H1 (cell line): ENCODE data around the gene ARL6IP5. TPM values are rescaled to one million over a fixed set of nuclear protein-coding genes. Genes with fewer than 3 reads are reported as not detected.
A peak's percentile ranks its signal among the peaks of the same experiment; 100 is the strongest.

Experiments used
- BACH1 ChIP-seq: IDR thresholded peaks from 2 replicates; pipeline ENCODE4 v1.6.1; 2012; ENCODE audit warnings: low read length, improper control_type of control experiment
- BRCA1 ChIP-seq: IDR thresholded peaks from 2 replicates; pipeline ENCODE4 v1.6.1; 2012; ENCODE audit warnings: low read depth, low read length, improper control_type of control experiment
- CREB1 ChIP-seq: IDR thresholded peaks from 2 replicates; pipeline ENCODE4 v1.6.1; 2012; ENCODE audit warnings: inconsistent platforms
- CTBP2 ChIP-seq: IDR thresholded peaks from 2 replicates; pipeline ENCODE4 v1.7.0; 2011; ENCODE audit warnings: borderline replicate concordance, mild to moderate bottlenecking, moderate library complexity, mixed read lengths, low read length; ENCODE audit not compliant: insufficient read depth, insufficient read length
- CTCF ChIP-seq, 3 experiments: IDR thresholded peaks; 1 replicate in 2 of 3; 2 replicates in 1 of 3; pipeline versions ENCODE4 v1.5.1 to v1.6.1; 2011; ENCODE audit warnings: low read length in 3 of 3, mild to moderate bottlenecking in 3 of 3, inconsistent platforms in 2 of 3, low read depth in 1 of 3, moderate library complexity in 1 of 3; ENCODE audit not compliant: insufficient read depth in 1 of 3; ENCODE audit errors: control extremely low read depth in 1 of 3
- EGR1 ChIP-seq: IDR thresholded peaks from 2 replicates; pipeline ENCODE4 v1.6.1; 2011; ENCODE audit warnings: low read depth, low read length, borderline replicate concordance
- FOSL1 ChIP-seq: IDR thresholded peaks from 2 replicates; pipeline ENCODE4 v1.6.1; 2011; ENCODE audit warnings: mild to moderate bottlenecking, low read depth, low read length, moderate library complexity; ENCODE audit not compliant: insufficient read depth
- GABPA ChIP-seq: IDR thresholded peaks from 2 replicates; pipeline ENCODE4 v1.6.1; 2011; ENCODE audit warnings: mild to moderate bottlenecking, low read length, moderate library complexity, borderline replicate concordance; ENCODE audit not compliant: insufficient read depth
- JUND ChIP-seq: IDR thresholded peaks from 2 replicates; pipeline ENCODE4 v1.6.1; 2011; ENCODE audit warnings: mild to moderate bottlenecking, improper control_type of control experiment, low read length
- RBBP5 ChIP-seq: IDR thresholded peaks from 2 replicates; pipeline ENCODE4 v1.7.1; 2012; ENCODE audit warnings: low read depth, mild to moderate bottlenecking, inconsistent platforms, low read length, moderate library complexity, borderline replicate concordance
- RFX5 ChIP-seq: IDR thresholded peaks from 2 replicates; pipeline ENCODE4 v1.6.1; 2011; ENCODE audit warnings: low read depth, low read length, improper control_type of control experiment, borderline replicate concordance
- RNF2 ChIP-seq: fragments of 200-900, 300-1000 bp; sonication (generic); IDR thresholded peaks from 2 replicates; pipeline ENCODE4 v1.7.1; 2016; ENCODE audit warnings: borderline replicate concordance, low read depth, mild to moderate bottlenecking, antibody characterized with exemption, low read length; ENCODE audit not compliant: poor library complexity, severe bottlenecking; ENCODE audit errors: missing control alignments
- RXRA ChIP-seq: IDR thresholded peaks from 2 replicates; pipeline ENCODE4 v1.6.1; 2011; ENCODE audit warnings: low read depth, mild to moderate bottlenecking, low read length, moderate library complexity; ENCODE audit not compliant: insufficient read depth
- SIN3A ChIP-seq, 2 experiments: IDR thresholded peaks in 1 of 2; conservative IDR thresholded peaks in 1 of 2; 2 replicates each; pipeline ENCODE4 v1.6.1; 2011 to 2012; ENCODE audit warnings: low read length in 2 of 2, improper control_type of control experiment in 1 of 2, low read depth in 1 of 2, mild to moderate bottlenecking in 1 of 2
- SP1 ChIP-seq: IDR thresholded peaks from 2 replicates; pipeline ENCODE4 v1.6.1; 2011; ENCODE audit warnings: low read depth, low read length
- polyA plus RNA-seq, 7 experiments: library from polyadenylated mRNA; depleted of rRNA in 3 of 7; stranded (reverse) in 5 of 7; unstranded in 2 of 7; fragments of >200 nt in 5 of 7; fragments of 200-250 nt in 2 of 7; gene quantifications; 1 replicate in 5 of 7; 2 replicates in 1 of 7; 4 replicates in 1 of 7; pipeline versions ENCODE4 v1.2.1 to v1.2.3, GENCODE V29; 2011 to 2013; ENCODE audit warnings: missing spikeins in 2 of 7, mixed read lengths in 2 of 7
- total RNA-seq: library from RNA; stranded (reverse); fragmentation: NEBNext Ultra II Directional; extraction: Animal tissue kit (Norgen Biotek cat#: 25700); gene quantifications from 2 replicates; pipeline ENCODE4 v1.2.1, GENCODE V29; 2021

ARL6IP5 gene
- total and polyA plus RNA-seq, 2 of the 8 experiments (the other 6 are each of a cell fraction or from before 2014, with no cell fraction given), result 24.9 to 30.1 TPM

GRCh38 chr3:69051756-69052471, 32.8 kb upstream of the ARL6IP5 start, which contains the start of gene TMF1 (continued):
- TF ChIP-seq SIN3A (conservative IDR thresholded peaks at IDR 0.05 in 1 of 2, IDR thresholded peaks at IDR 0.05 in 1 of 2; ENCODE audit: low read depth in 1 of 2, low read length in 2 of 2) (peak; percentile 78 to 85; a peak in 2 of 4 replicates), RXRA (no peak), RFX5 (no peak), RNF2 (no peak), CREB1 (peak; percentile 94), EGR1 (no peak), FOSL1 (no peak), SP1 (no peak), CTBP2 (no peak), BRCA1 (peak; percentile 59), JUND (no peak), GABPA (peak; percentile 81; the same call in 1 of the 2 replicates), BACH1 (no peak), RBBP5 (peak; percentile 91), CTCF (IDR thresholded peaks at IDR 0.05; ENCODE audit: control extremely low read depth in 1 of 3, insufficient read depth in 1 of 3, low read depth in 1 of 3, low read length in 3 of 3) (no peak)
